GM12865 (cell line): ENCODE measurements around the gene RELCH.

Experiments
- DNase-seq: peaks from one replicate; pipeline ENCODE4 v3.0.0; 2010; ENCODE audit warnings: low read depth
- H3K4me3 ChIP-seq: 2 replicates; pipeline ENCODE4 v1.5.1; 2011; ENCODE audit warnings: mild to moderate bottlenecking, low read depth, low read length, control low read depth
- TF ChIP-seq, protein P1 (sequence below): IDR thresholded peaks from 2 replicates; pipeline ENCODE4 v1.5.1; 2011; ENCODE audit warnings: low read length, control low read depth, low read depth, inconsistent platforms; ENCODE audit not compliant: insufficient read depth; ENCODE audit errors: missing control alignments

The RELCH gene

DNA sequence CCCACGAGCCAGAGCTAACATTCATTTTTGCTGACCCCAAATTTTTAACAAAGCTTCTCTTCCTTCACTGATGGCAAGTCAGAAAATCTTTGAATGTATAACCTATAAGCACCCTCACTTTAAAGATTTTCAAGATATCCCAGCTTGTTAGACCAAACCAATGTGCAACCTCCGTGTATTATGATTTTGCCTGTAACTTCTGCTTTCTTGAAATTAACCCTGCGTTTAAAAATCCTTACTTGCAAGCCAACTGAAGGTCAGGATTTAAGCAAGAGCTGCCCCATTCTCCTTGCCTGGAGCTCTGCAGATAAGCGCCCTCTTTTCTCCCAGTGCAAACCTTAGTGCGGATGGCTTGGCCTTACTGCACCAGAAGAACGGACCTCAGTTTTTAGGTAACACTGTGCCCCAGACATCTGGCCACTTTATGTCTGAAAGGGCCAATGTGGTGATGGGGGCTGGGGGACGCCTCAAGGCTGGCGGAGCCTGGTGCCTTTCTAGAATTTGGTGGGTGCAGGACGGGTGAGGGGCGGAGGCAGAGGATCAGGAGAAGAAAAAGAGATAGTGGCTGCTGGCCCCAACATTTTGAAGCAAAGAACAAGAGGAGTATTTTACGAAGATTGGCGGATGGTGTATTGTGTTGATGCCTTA, 137.2 kb downstream of the RELCH start:
- no peak overlapping the region for H3K4me3 ChIP-seq
- TF ChIP-seq, protein P1, sequence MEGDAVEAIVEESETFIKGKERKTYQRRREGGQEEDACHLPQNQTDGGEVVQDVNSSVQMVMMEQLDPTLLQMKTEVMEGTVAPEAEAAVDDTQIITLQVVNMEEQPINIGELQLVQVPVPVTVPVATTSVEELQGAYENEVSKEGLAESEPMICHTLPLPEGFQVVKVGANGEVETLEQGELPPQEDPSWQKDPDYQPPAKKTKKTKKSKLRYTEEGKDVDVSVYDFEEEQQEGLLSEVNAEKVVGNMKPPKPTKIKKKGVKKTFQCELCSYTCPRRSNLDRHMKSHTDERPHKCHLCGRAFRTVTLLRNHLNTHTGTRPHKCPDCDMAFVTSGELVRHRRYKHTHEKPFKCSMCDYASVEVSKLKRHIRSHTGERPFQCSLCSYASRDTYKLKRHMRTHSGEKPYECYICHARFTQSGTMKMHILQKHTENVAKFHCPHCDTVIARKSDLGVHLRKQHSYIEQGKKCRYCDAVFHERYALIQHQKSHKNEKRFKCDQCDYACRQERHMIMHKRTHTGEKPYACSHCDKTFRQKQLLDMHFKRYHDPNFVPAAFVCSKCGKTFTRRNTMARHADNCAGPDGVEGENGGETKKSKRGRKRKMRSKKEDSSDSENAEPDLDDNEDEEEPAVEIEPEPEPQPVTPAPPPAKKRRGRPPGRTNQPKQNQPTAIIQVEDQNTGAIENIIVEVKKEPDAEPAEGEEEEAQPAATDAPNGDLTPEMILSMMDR, result no peak
- DNase-seq, result no peak

DNA sequence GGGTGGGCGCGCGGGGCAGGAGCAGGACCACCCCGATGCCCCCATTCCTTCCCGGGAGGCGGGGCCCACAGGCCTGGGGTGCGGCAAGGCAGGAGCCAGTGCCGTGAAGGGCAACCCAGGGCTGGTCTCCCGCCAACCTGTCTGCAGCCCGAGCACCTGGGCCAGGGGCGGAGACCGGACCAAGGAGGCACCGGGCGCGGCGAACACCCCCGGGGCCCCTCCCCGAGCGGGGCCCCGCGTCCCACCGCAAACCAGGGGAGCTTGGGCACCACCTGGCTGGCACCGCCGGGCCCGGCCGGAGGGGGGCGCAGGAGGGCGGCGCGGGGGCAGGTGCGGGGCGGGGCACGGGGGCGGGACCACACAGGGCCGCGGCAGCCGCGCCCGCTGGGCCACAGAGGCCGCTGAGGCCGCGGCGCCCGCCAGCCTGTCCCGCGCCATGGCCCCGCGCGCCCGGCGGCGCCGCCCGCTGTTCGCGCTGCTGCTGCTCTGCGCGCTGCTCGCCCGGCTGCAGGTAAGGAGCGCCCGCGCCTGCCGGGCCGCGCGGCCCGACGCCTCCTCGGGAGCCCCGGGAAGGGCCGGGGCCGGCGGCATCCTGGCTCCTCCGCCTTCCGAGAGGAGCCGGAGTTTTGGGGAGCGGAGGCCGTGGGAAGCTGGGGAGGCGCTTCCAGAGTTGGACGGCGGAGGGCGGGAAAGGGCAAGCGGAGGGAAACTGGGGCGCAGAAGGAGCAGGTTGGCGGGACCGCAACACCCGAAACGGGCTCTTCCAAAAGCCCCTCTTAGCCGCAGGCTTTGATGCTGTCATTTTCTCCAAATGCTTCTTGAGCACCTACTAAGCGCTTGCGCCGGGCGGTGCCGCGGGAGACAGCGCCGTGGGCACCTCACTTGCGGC, 138.1 kb downstream of the RELCH start, which contains the start of gene TNFRSF11A:
Gene TNFRSF11A, plus strand, starts transcription at position 394 of the 889 bp plus-strand sequence. Its CDS starts 43 bp downstream, at position 437.
- H3K4me3 ChIP-seq, result peak within 1 kb of the TSS; percentile 51
- peak; percentile 66 for DNase-seq
- TF ChIP-seq, protein P1, result peak; percentile 61

DNA sequence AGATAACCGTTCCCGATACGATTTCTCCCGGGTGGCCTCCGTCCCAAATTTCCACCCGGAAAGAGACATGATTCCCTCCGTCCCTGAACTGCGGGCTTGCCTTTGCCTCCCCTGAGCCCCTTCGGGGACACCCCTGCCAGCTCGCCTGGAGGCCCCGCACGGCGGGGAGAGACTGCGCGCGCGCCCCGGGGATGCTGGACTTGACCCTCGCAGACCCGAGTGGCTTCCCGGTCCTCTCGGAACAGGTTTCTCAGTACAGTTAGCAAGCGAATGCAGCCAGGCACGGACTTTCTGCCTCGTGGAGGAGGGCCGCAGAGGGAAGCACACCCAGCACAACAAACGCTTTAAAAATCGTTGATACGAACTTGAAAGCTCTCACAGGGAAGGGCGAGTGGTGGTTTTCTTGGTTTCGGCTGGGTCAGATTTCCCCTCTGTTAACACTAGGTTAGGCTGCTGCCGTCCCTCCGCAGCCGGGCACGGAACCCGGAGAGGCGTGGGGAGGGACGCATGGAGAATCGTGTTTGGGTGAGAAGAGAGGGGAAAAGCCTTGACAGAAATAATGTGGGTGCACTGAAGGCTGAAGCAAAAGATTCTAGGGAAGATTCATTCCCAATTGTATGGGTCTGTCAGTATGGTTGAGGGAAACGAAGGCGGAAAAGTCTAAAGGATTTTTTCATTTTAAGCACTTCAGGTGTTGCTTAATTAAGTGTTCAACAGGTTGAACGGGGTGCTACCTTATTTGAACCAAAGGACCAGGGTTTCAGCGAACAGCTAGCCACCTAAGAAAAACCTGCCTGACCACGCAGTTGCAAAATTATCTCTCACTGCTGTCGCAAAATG, 139.0 kb downstream of the RELCH start:
- H3K4me3 ChIP-seq, result peak overlapping the region; percentile 51
- TF ChIP-seq, protein P1, result no peak
- DNase-seq, result peak; percentile 38

DNA sequence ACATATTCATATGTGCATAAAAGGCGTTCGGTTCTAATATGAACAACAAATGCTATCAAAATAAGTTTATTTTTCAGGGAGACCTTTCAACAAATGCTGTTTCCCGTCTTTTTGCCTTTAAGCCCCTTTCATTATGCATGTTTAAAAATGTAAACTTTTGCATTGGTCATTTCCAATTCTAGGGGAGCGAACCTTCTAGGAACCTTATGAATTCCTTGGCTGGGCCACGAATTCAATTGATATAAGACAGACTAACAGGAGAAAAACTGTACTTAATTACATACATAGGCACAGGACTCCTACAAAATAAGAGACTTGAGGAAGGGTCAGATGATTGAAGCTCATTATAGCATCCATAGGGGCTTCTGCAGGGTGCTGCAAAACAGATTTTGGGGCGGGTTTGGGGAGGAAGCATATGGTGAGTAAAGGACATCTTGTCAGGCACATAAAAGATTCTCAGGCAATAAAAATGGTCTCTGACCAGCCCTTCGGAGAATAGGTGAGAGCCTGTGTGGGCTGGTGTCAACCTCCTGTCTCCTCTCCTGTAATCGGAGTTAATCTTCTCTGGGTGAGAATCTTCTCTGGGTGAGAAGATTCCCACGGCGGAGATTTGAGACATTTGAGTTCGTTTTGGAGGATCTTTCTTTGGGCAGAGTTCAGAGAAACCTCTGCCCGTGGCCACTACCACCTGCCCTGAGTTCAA, 139.7 kb downstream of the RELCH start:
- no peak for DNase-seq
- no peak overlapping the region for H3K4me3 ChIP-seq
- TF ChIP-seq, protein P1, result no peak

DNA sequence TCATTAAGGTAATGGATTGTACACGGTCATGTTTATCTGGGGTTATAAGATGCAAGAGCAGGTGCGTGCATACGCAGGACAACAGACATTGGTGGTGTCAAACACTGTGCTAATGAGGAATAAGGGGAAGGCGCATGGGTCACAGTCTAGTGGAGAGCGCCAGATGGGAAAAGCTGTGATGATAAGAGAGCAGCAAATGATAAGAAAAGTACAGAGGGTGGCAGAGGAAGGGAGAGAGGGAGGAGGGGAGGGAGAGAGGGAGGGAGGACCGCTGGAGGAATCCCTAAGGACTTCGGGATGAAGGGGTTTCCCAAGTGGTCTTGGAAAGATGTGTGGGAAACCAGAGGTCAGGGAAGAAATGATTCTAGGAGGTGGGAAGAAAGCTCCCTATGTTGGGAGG, 140.9 kb downstream of the RELCH start:
- DNase-seq, result no peak
- TF ChIP-seq, protein P1, result no peak
- no peak overlapping the region for H3K4me3 ChIP-seq

DNA sequence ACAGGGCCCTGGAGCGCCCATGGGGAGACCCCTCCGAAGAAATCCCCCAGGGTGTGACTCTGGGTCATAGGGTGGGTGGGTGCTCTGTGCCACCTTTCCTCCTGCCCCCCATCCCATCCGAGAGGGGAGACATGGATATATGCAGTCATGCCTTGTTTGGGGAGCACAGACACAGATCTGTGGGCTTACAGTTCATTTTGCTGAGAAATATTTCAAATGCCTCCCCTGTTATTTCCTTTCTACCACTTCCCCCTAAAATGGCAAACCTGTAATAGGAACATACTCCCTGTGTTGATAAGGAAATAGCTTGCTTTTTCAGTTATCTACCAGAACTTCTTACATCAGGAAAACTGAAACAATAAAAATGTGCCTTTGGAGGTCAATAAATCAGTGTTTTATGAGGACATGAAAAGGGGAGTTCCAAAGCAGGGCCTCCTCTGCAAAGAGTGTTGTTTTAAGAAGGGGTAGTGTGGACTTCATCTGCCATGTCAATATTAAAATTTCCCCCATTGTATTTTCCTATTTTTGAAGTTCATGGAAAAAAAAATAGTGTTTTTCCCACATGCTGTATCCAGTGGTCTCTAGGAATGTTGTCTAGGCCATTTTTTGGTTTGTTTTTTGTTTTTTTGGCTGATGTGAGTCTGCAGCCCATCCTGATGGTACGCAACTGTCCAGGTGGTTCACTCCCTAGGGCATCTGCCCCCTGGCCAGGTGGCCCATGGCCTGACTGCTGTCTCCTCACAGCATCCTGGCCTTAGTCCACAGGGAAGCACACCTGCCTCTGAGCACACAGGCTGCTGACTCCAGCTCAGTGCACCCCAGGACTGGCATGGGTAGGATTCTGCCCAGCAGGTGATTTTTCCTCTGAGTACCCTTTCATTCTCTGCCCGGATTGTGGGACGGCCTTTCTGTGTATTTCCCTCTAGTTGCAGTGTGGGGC, 141.8 kb downstream of the RELCH start:
- DNase-seq, result no peak
- H3K4me3 ChIP-seq, result no peak overlapping the region
- TF ChIP-seq, protein P1, result no peak
